Measurements from ENCODE around the gene GJA3. TPM values are rescaled to one million over a fixed set of nuclear protein-coding genes. Genes with fewer than 3 reads are reported as not detected.

The GJA3 gene
- total and polyA plus RNA-seq, 10 of the 15 experiments (the other 5 are each of a cell fraction or from before 2014, with no cell fraction given) = 0.03 to 0.11 (median 0.04) TPM; not detected in 5

GRCh38 chr13:20190481-20191310 lies 29.8 kb upstream of the GJA3 start:
- Histone ChIP-seq H3K4me1 (ENCODE audit: control insufficient read depth, insufficient read depth, low read length) (peaks cover 12% of the 10 kb centered on the region), H3K27ac (ENCODE audit: control insufficient read depth, insufficient read depth) (no peak overlapping the region), H3K36me3 (ENCODE audit: control insufficient read depth in 2 of 2, insufficient read depth in 2 of 2, low read length in 1 of 2) (no peaks in the 10 kb centered on the region), H3K9ac (ENCODE audit: control insufficient read depth, insufficient read depth, low read length) (no peak overlapping the region), H3K4me2 (ENCODE audit: control insufficient read depth, insufficient read depth) (no peak overlapping the region), H3K27me3 (replicated peaks in 1 of 2; ENCODE audit: control insufficient read depth in 2 of 2, insufficient read depth in 2 of 2, low read length in 1 of 2) (peaks cover 7 to 25% of the 10 kb centered on the region in 2 experiments; a peak in 3 of 4 replicates), H3K79me2 (ENCODE audit: control insufficient read depth, insufficient read depth, low read length) (no peaks in the 10 kb centered on the region), H4K20me1 (ENCODE audit: control insufficient read depth, insufficient read depth) (no peaks in the 10 kb centered on the region), H3K4me3 (no peak overlapping the region), H2AFZ (ENCODE audit: control insufficient read depth, low read depth, low read length) (no peak overlapping the region), H3K9me3 (replicated peaks; ENCODE audit: control insufficient read depth, insufficient read depth, low read length) (no peaks in the 10 kb centered on the region)
- ChIA-PET POLR2A (no interaction called here), RAD21 (ENCODE audit: unreplicated experiment) (interaction anchor here (1.1 to 1.5 kb wide), 2 partner anchors 8 to 735 kb away, joined by 3 read pairs; no protein-coding TSS in a partner anchor), SMC1A (ENCODE audit: uncharacterized antibody, unreplicated experiment) (no interaction called here), CTCF (interaction anchor here (0.5 to 1.4 kb wide), 4 partner anchors 14 to 735 kb away, joined by 3 to 4 read pairs (median 3); no protein-coding TSS in a partner anchor)
- intact Hi-C loops (cut with micrococcal nuclease; ENCODE audit: unreplicated experiment) (loop anchor here (5.0 kb wide), 1 partner anchor 222 kb away; no protein-coding TSS in a partner anchor), in situ Hi-C loops (cut with MboI) (loop anchor here (25.0 kb wide), 1 partner anchor 647 kb away; no protein-coding TSS in a partner anchor)
- FAIRE-seq (no peak), DNase-seq (ENCODE audit: low read depth, low spot score) (no peak), ATAC-seq (no peak)
- no TSS peak for BruUV-seq (replicated peaks)
- WGBS (ENCODE audit: insufficient coverage, insufficient replicate concordance, low lambda C conversion rate, missing lambda C conversion rate) = 82% methylated on average over 16 of the region's 16 CpGs
- TF ChIP-seq RBBP5 (conservative IDR thresholded peaks at IDR 0.05) (no peak), GABPA (IDR thresholded peaks at IDR 0.05; ENCODE audit: low read depth) (no peak), PKNOX1 (IDR thresholded peaks at IDR 0.05) (no peak), SUZ12 (IDR thresholded peaks at IDR 0.05; ENCODE audit: unreplicated experiment) (no peak), BCL11A (IDR thresholded peaks at IDR 0.05; ENCODE audit: low read depth, low read length) (no peak), EGR1 (IDR thresholded peaks at IDR 0.05; ENCODE audit: borderline replicate concordance in 1 of 2, low read depth in 2 of 2, low read length in 2 of 2) (no peak), HDAC2 (IDR thresholded peaks at IDR 0.05) (no peak), RCOR1 (conservative IDR thresholded peaks at IDR 0.05; ENCODE audit: low read depth, low read length) (no peak), RFX5 (IDR thresholded peaks at IDR 0.05; ENCODE audit: low read depth, low read length) (no peak), EED (IDR thresholded peaks at IDR 0.05; ENCODE audit: low read depth) (no peak), KAT2A (conservative IDR thresholded peaks at IDR 0.05; ENCODE audit: control insufficient read depth, low read depth, low read length) (no peak), WRNIP1 (IDR thresholded peaks at IDR 0.05; ENCODE audit: borderline replicate concordance, low read depth, low read length) (no peak), CEBPZ (IDR thresholded peaks at IDR 0.05; ENCODE audit: low read depth, low read length) (no peak)
- TF ChIP-seq, protein P1, sequence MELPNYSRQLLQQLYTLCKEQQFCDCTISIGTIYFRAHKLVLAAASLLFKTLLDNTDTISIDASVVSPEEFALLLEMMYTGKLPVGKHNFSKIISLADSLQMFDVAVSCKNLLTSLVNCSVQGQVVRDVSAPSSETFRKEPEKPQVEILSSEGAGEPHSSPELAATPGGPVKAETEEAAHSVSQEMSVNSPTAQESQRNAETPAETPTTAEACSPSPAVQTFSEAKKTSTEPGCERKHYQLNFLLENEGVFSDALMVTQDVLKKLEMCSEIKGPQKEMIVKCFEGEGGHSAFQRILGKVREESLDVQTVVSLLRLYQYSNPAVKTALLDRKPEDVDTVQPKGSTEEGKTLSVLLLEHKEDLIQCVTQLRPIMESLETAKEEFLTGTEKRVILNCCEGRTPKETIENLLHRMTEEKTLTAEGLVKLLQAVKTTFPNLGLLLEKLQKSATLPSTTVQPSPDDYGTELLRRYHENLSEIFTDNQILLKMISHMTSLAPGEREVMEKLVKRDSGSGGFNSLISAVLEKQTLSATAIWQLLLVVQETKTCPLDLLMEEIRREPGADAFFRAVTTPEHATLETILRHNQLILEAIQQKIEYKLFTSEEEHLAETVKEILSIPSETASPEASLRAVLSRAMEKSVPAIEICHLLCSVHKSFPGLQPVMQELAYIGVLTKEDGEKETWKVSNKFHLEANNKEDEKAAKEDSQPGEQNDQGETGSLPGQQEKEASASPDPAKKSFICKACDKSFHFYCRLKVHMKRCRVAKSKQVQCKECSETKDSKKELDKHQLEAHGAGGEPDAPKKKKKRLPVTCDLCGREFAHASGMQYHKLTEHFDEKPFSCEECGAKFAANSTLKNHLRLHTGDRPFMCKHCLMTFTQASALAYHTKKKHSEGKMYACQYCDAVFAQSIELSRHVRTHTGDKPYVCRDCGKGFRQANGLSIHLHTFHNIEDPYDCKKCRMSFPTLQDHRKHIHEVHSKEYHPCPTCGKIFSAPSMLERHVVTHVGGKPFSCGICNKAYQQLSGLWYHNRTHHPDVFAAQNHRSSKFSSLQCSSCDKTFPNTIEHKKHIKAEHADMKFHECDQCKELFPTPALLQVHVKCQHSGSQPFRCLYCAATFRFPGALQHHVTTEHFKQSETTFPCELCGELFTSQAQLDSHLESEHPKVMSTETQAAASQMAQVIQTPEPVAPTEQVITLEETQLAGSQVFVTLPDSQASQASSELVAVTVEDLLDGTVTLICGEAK (IDR thresholded peaks at IDR 0.05; ENCODE audit: borderline replicate concordance) = no peak

Measured in GM12878 (cell line).